Measurements from ENCODE around the gene GP2.

- TF ChIP-seq ZNF274 (IDR thresholded peaks at IDR 0.05; ENCODE audit: low read depth, low read length), result no peak
- no peak for TF ChIP-seq YY1 (IDR thresholded peaks at IDR 0.05; ENCODE audit: insufficient read depth, insufficient read length)
Observed at GRCh38 chr16:20265019-20265418, 62.3 kb downstream of the GP2 start.
